ENCODE measurements around the gene ZNF274.
"Not testable (repeated sequence)": the region's sequence is repeated elsewhere in the genome, so short reads cannot be mapped to it uniquely, and the experiment has no call there.

The ZNF274 gene

DNA sequence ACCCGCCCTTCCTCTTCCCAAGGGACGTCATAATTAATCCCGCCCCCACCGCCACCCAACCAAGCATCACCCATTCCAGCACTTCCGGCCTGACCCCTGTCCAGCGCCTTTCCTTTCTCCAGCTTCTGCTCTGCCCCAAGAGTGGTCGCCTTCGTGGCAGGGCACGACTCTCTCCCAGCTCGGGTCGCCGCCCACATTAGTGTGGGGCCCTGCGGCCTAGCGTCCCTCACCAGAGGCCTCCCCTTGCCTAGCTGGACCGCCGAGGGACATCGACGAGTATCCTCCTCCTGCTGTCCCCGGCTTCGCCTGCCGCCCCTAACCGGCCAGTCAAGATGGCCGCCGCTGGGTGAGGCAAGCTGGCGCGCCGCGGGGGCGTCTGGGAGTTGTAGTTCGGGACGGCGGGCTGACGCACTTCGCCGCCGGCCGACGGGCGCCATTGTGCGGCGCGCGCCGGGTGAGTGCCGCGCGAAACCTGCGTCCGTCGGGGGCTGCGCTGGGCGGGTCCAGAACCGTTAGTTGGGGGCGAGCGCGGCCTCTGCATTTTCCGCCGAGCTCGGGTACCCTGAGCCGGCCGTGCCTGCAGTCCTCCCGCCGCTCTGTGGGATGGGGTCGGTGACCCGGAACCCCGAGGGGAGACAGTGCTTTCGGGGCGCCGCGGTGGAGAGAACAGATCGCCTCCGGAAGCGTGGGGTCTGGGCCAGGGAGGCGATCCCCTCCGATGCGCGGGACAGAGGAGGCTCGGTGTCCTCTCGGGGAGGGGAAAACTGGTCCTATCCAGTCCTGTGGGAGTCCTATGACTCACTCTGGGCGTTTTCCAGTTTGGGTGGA lies at the start of gene ZNF274:
Gene ZNF274, plus strand, starts transcription at position 73 of the 828 bp plus-strand sequence. CDS start 905 bp downstream, outside the sequence.
- Histone ChIP-seq H3K27ac (ENCODE audit: low read depth, low read length) (peak within 1 kb of the TSS; percentile 100), H3K9me3 (ENCODE audit: control insufficient read depth in 1 of 2, low read length in 2 of 2) (peaks cover 58 to 74% of the 10 kb centered on the region in 2 donors), H3K9ac (ENCODE audit: low read depth in 1 of 2, low read length in 2 of 2) (peak within 1 kb of the TSS; percentile 54 to 85), H3K27me3 (ENCODE audit: control insufficient read depth in 1 of 2, insufficient read depth in 2 of 2, low read length in 2 of 2) (no peaks in the 10 kb centered on the region), H3K4me1 (ENCODE audit: control insufficient read depth in 1 of 2, insufficient read depth in 2 of 2, low read length in 2 of 2) (peaks cover 4% of the 10 kb centered on the region in 2 donors), H3K4me3 (ENCODE audit: low read depth in 1 of 2, low read length in 2 of 2) (peak within 1 kb of the TSS; percentile 98), H3K36me3 (ENCODE audit: control insufficient read depth in 1 of 2, insufficient read depth in 2 of 2, low read length in 2 of 2) (peaks cover 26 to 31% of the 10 kb centered on the region in 2 donors)

DNA sequence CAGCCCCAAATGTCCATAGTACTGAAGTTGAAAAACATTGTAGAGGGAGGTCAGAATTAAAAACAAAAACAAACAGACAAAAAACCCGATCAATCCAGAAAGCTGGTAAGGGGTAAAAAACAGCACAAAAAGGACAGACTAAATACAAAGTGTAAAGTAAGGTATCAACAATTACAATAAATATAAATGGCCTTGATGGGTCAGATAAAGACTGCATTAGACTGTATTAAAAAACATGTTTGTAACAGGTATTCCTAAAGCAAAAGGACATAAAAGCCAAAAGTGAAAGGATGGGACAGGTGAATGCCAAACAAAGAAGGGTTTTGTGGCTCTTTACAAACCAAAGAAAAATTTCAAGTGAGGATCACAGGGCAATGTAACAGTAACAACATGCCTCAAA lies 48.6 kb upstream of the ZNF274 start:
- Histone ChIP-seq H3K9me3 (ENCODE audit: control insufficient read depth in 1 of 2, low read length in 2 of 2) (peaks cover 76 to 90% of the 10 kb centered on the region in 2 donors), H3K27me3 (ENCODE audit: control insufficient read depth in 1 of 2, insufficient read depth in 2 of 2, low read length in 2 of 2) (no peaks in the 10 kb centered on the region), H3K4me3 (ENCODE audit: low read depth in 1 of 2, low read length in 2 of 2) (peak overlapping the region; percentile 15 to 21), H3K36me3 (ENCODE audit: control insufficient read depth in 1 of 2, insufficient read depth in 2 of 2, low read length in 2 of 2) (peaks cover 43 to 75% of the 10 kb centered on the region in 2 donors), H3K27ac (ENCODE audit: low read depth, low read length) (no peak overlapping the region), H3K4me1 (ENCODE audit: control insufficient read depth in 1 of 2, insufficient read depth in 2 of 2, low read length in 2 of 2) (no peaks in the 10 kb centered on the region), H3K9ac (ENCODE audit: low read depth in 1 of 2, low read length in 2 of 2) (no peak overlapping the region)

DNA sequence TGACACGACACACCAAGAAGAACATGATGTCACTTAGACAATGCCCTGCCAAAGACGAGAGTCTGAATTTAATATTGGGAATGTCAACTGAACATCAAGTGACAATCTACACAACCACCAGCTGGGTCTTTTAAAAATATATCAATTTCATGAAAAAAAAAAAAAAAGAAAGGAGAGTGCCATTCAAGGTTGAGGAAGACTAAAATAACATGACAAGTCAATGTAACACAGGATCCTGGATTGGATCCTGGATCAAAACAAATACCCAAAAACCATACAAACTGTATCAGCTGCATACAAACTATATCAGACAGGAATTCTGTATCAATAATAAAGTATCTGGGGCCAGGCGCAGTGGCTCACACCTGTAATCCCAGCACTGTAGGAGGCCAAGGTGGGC lies 37.0 kb upstream of the ZNF274 start:
- Histone ChIP-seq H3K9ac (ENCODE audit: low read depth in 1 of 2, low read length in 2 of 2) (no peak overlapping the region), H3K4me1 (ENCODE audit: control insufficient read depth in 1 of 2, insufficient read depth in 2 of 2, low read length in 2 of 2) (peaks cover 7 to 8% of the 10 kb centered on the region in 2 donors), H3K4me3 (ENCODE audit: low read depth in 1 of 2, low read length in 2 of 2) (no peak overlapping the region), H3K9me3 (ENCODE audit: control insufficient read depth in 1 of 2, low read length in 2 of 2) (peaks cover 35 to 37% of the 10 kb centered on the region in 2 donors), H3K36me3 (ENCODE audit: control insufficient read depth in 1 of 2, insufficient read depth in 2 of 2, low read length in 2 of 2) (peaks cover 9 to 17% of the 10 kb centered on the region in 2 donors), H3K27me3 (ENCODE audit: control insufficient read depth in 1 of 2, insufficient read depth in 2 of 2, low read length in 2 of 2) (no peaks in the 10 kb centered on the region), H3K27ac (ENCODE audit: low read depth, low read length) (no peak overlapping the region)

DNA sequence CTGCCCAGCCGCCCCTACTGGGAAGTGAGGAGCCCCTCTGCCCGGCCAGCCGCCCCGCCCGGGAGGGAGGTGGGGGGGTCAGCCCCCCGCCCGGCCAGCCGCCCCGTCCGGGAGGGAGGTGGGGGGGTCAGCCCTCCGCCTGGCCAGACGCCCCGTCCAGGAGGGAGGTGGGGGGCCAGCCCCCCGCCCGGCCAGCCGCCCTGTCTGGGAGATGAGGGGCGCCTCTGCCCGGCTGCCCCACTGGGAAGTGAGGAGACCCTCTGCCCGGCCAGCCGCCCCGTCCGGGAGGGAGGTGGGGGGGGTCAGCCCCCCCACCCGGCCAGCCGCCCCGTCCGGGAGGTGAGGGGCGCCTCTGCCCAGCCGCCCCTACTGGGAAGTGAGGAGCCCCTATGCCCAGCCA lies 35.4 kb upstream of the ZNF274 start:
- H3K9ac ChIP-seq (ENCODE audit: low read depth in 1 of 2, low read length in 2 of 2); H3K4me1 ChIP-seq (ENCODE audit: control insufficient read depth in 1 of 2, insufficient read depth in 2 of 2, low read length in 2 of 2); H3K36me3 ChIP-seq (ENCODE audit: control insufficient read depth in 1 of 2, insufficient read depth in 2 of 2, low read length in 2 of 2); H3K27me3 ChIP-seq (ENCODE audit: control insufficient read depth in 1 of 2, insufficient read depth in 2 of 2, low read length in 2 of 2); H3K27ac ChIP-seq (ENCODE audit: low read depth, low read length); H3K4me3 ChIP-seq (ENCODE audit: low read depth in 1 of 2, low read length in 2 of 2): not testable (repeated sequence)
- H3K9me3 ChIP-seq (ENCODE audit: control insufficient read depth in 1 of 2, low read length in 2 of 2), result peaks cover 26 to 30% of the 10 kb centered on the region in 2 donors

DNA sequence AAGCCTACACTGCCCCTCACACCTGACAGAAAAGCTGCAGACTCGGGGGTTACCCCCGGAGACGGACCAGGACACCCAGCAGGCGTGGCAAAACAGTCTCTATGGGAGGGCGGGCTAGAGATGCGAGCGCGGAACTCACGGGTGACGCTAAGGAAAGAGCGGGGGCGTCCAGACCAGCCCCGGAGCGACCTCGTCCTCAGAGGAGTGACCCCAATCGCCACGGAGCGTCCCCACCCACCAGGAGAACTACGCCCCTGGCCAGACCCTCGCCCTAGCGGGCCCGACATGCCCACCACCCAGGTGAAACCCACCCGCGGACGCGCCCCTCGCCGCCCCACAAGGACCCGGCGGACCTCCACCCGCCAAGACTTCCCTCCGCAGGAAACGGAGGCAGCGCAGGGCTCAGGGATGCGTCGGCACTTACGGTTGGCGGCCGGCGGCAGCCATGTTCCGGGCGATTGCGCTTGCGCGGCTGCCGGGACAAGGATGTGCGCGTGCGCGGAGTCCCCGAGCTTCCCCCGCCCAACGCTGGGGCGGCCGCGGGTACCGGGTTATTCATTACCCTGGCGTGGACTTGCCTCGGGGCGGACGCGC lies 32.4 kb upstream of the ZNF274 start, which contains the start of gene ZNF329:
Gene ZNF329, minus strand, starts transcription at position 462 of the 594 bp plus-strand sequence. CDS start 21,286 bp downstream, outside the sequence.
- Histone ChIP-seq H3K36me3 (ENCODE audit: control insufficient read depth in 1 of 2, insufficient read depth in 2 of 2, low read length in 2 of 2) (no peaks in the 10 kb centered on the region), H3K27ac (ENCODE audit: low read depth, low read length) (peak within 1 kb of the TSS; percentile 63), H3K4me3 (ENCODE audit: low read depth in 1 of 2, low read length in 2 of 2) (peak within 1 kb of the TSS; percentile 88 to 98), H3K4me1 (ENCODE audit: control insufficient read depth in 1 of 2, insufficient read depth in 2 of 2, low read length in 2 of 2) (peaks cover 10 to 15% of the 10 kb centered on the region in 2 donors), H3K9me3 (ENCODE audit: control insufficient read depth in 1 of 2, low read length in 2 of 2) (peaks cover 17 to 23% of the 10 kb centered on the region in 2 donors), H3K27me3 (ENCODE audit: control insufficient read depth in 1 of 2, insufficient read depth in 2 of 2, low read length in 2 of 2) (no peaks in the 10 kb centered on the region), H3K9ac (ENCODE audit: low read depth in 1 of 2, low read length in 2 of 2) (peak within 1 kb of the TSS; percentile 89 to 91)

DNA sequence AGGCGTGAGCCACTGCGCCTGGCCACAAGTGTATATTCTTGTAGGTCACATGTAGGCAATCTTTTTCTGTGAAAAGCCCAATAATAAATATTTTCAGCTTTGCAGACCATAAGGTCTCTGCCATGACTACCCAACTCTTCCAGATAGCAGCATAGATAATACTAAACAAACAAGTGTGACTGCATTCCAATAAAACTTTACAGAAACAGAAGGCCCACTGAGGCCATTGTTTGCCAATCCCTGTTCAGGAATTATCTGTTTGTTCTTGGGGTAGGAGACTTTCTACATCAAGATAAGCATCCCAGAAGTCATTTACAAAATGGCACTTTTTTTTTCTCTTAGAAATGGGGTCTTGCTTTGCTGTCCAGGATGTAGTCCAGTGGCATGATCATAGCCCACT lies 29.5 kb upstream of the ZNF274 start:
- H3K4me1 ChIP-seq (ENCODE audit: control insufficient read depth in 1 of 2, insufficient read depth in 2 of 2, low read length in 2 of 2), result peaks cover 10 to 15% of the 10 kb centered on the region in 2 donors
- peak overlapping the region in 1 of 2 donors; percentile 89 for H3K4me3 ChIP-seq (ENCODE audit: low read depth in 1 of 2, low read length in 2 of 2)
- peaks cover 12 to 14% of the 10 kb centered on the region in 2 donors for H3K9me3 ChIP-seq (ENCODE audit: control insufficient read depth in 1 of 2, low read length in 2 of 2)
- no peak overlapping the region for H3K27ac ChIP-seq (ENCODE audit: low read depth, low read length)
- no peaks in the 10 kb centered on the region for H3K36me3 ChIP-seq (ENCODE audit: control insufficient read depth in 1 of 2, insufficient read depth in 2 of 2, low read length in 2 of 2)
- no peaks in the 10 kb centered on the region for H3K27me3 ChIP-seq (ENCODE audit: control insufficient read depth in 1 of 2, insufficient read depth in 2 of 2, low read length in 2 of 2)
- H3K9ac ChIP-seq (ENCODE audit: low read depth in 1 of 2, low read length in 2 of 2), result no peak overlapping the region

DNA sequence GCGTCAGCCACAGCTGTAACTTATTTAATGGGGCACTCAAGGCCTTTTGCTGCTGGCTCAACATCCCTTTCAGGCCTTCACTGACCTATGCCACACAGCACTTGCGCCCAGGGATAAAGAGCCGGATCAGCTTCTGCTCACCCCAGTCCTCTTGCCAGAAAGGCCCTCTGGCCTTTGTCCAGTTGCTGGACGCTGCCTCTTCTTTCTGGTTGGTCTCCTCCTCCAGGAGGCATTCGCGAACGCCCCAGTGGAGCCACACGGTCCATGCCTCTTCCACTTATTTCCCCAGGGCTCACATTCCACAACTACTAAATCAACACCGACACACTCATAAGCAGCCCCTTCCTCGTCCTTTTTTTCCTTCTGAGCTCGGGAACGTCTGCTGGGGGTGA lies 28.6 kb upstream of the ZNF274 start:
- H3K27me3 ChIP-seq (ENCODE audit: control insufficient read depth in 1 of 2, insufficient read depth in 2 of 2, low read length in 2 of 2), result no peaks in the 10 kb centered on the region
- H3K27ac ChIP-seq (ENCODE audit: low read depth, low read length), result peak overlapping the region; percentile 80
- H3K9me3 ChIP-seq (ENCODE audit: control insufficient read depth in 1 of 2, low read length in 2 of 2), result peaks cover 7% of the 10 kb centered on the region in 2 donors
- H3K4me3 ChIP-seq (ENCODE audit: low read depth in 1 of 2, low read length in 2 of 2), result peak overlapping the region; percentile 85 to 89
- peaks cover 10 to 15% of the 10 kb centered on the region in 2 donors for H3K4me1 ChIP-seq (ENCODE audit: control insufficient read depth in 1 of 2, insufficient read depth in 2 of 2, low read length in 2 of 2)
- H3K9ac ChIP-seq (ENCODE audit: low read depth in 1 of 2, low read length in 2 of 2), result peak overlapping the region; percentile 74 to 83
- H3K36me3 ChIP-seq (ENCODE audit: control insufficient read depth in 1 of 2, insufficient read depth in 2 of 2, low read length in 2 of 2), result no peaks in the 10 kb centered on the region

DNA sequence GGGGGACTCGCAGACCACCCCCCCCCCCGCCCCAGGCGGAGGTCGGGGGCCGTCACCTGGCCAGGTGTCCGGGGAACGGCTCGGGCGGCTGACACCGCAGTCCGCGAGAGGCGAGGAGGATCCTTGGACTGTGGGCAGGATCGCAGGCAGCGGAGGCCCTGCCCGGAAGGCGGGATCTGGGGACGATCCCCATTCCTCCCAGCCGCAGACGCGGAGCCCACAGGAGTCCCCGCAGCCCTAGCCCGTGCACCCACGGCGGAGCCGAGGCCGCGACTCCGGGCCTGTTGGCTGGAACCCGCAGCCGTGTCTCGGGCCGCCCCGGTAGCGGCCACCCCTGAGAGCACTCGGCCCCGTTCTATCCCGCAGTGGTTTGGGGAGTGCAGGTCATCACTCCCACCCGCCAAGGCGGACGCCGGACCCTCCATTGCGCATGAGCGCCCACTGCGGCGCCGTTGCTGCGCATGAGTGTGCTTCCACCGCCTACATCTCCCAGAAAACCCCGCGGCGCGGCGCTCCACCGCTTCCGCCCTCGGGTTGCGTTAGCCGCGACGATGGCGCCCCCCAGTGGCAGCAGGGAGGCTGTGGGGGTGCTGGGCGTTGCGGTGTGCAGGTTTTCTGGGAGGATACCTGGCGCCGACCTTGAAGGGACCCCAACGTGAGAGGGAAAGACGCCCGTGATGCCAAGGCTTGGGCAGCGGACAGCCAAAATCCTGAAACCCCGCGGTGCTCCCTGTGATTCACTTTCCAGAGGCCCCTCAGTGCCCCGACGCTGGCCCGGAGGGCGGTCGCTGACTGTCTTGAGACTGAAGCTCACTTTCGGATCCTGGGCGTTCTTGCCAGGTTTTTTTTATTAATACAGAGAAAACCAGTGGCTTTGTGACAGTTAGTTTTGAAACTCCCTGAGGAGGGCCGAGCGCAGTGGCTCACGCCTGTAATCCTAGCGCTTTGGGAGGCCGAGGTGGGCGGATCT lies 27.9 kb upstream of the ZNF274 start:
- Histone ChIP-seq H3K9me3 (ENCODE audit: control insufficient read depth in 1 of 2, low read length in 2 of 2) (peaks cover 7% of the 10 kb centered on the region in 2 donors), H3K4me3 (ENCODE audit: low read depth in 1 of 2, low read length in 2 of 2) (peak overlapping the region; percentile 85 to 89), H3K27ac (ENCODE audit: low read depth, low read length) (peak overlapping the region; percentile 80), H3K36me3 (ENCODE audit: control insufficient read depth in 1 of 2, insufficient read depth in 2 of 2, low read length in 2 of 2) (no peaks in the 10 kb centered on the region), H3K27me3 (ENCODE audit: control insufficient read depth in 1 of 2, insufficient read depth in 2 of 2, low read length in 2 of 2) (no peaks in the 10 kb centered on the region), H3K4me1 (ENCODE audit: control insufficient read depth in 1 of 2, insufficient read depth in 2 of 2, low read length in 2 of 2) (peaks cover 6 to 11% of the 10 kb centered on the region in 2 donors), H3K9ac (ENCODE audit: low read depth in 1 of 2, low read length in 2 of 2) (peak overlapping the region; percentile 74 to 83)

DNA sequence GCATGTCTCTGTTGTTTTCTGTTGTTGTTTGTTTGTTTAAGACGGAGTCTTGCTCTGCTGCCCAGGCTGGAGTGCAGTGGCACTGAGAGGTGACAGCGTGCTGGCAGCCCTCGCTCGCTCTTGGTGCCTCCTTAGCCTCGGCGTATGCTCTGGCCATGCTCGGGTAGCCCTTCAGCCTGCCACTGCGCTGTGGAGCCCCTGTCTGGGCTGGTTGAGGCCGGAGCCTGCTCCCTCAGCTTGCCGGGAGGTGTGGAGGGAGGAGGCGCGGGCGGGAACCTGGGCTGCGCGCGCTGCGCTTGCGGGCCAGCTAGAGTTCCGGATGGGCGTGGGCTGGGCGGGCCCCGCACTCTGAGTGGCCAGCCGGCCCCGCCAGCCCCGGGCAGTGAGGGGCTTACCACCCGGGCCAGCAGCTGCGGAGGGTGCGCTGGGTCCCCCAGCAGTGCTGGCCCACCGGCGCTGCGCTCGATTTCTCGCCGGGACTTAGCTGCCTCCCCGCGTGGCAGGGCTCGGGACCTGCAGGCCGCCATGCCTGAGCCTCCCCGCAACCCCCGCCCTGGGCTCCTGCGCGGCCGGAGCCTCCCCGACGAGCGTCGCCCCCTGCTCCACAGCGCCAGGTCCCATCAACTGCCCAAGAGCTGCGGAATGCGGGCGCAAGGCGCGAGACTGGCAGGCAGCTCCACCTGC lies 25.7 kb upstream of the ZNF274 start:
- no peak overlapping the region for H3K4me3 ChIP-seq (ENCODE audit: low read depth in 1 of 2, low read length in 2 of 2)

More for the DNA sequence above, 25.7 kb upstream of the ZNF274 start:
- Histone ChIP-seq H3K9ac (ENCODE audit: low read depth in 1 of 2, low read length in 2 of 2) (no peak overlapping the region), H3K9me3 (ENCODE audit: control insufficient read depth in 1 of 2, low read length in 2 of 2) (peaks cover 13 to 14% of the 10 kb centered on the region in 2 donors), H3K4me1 (ENCODE audit: control insufficient read depth in 1 of 2, insufficient read depth in 2 of 2, low read length in 2 of 2) (peaks cover 4 to 7% of the 10 kb centered on the region in 2 donors), H3K27me3 (ENCODE audit: control insufficient read depth in 1 of 2, insufficient read depth in 2 of 2, low read length in 2 of 2) (no peaks in the 10 kb centered on the region), H3K36me3 (ENCODE audit: control insufficient read depth in 1 of 2, insufficient read depth in 2 of 2, low read length in 2 of 2) (no peaks in the 10 kb centered on the region), H3K27ac (ENCODE audit: low read depth, low read length) (no peak overlapping the region)
